HG03066 (cell line): ENCODE results near the gene ARHGAP31.
"Not testable (repeated sequence)": the region's sequence is repeated elsewhere in the genome, so short reads cannot be mapped to it uniquely, and the experiment has no call there.

ENCODE experiments used
- ATAC-seq: cut with Tn5 transposase; IDR thresholded peaks from one replicate; pipeline ENCODE4 v1.9.1; 2021; ENCODE audit warnings: low read depth; ENCODE audit not compliant: unreplicated experiment

The ARHGAP31 gene

DNA sequence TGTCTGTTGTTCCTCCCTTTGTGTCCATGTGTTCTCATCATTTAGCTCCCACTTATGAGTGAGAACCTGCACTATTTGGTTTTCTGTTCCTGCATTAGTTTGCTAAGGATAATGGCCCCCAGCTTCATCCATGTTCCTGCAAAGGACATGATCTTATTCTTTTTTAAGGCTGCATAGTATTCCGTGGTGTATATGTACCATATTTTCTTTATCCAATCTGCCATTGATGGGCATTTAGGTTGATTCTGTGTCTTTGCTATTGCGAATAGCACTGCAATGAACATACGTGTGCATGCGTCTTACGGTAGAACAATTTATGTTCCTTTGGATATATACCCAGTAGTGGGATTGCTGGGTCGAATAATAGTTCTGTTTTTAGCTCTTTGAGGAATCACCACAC is 77.6 kb downstream of the ARHGAP31 start:
- not testable (repeated sequence) for ATAC-seq

DNA sequence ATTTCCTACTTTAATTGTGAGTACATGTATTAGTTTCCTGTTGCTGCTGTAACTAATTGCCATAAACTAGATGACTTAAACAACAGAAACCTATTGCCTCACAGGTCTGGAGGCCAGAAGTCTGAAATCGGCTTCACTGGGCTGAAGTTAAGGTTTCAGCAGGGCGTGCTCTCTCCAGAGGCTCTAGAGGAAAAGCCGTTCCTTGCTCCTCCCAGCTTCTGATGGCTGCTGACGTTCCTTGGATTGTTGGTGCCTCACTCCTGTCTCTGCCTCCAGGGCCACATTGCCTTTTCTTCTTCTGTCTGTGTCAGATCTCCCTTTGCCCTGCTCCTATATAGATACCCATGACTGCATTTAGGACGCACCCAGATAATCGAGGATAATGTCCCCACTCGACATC is 80.9 kb downstream of the ARHGAP31 start:
- ATAC-seq, result no peak

DNA sequence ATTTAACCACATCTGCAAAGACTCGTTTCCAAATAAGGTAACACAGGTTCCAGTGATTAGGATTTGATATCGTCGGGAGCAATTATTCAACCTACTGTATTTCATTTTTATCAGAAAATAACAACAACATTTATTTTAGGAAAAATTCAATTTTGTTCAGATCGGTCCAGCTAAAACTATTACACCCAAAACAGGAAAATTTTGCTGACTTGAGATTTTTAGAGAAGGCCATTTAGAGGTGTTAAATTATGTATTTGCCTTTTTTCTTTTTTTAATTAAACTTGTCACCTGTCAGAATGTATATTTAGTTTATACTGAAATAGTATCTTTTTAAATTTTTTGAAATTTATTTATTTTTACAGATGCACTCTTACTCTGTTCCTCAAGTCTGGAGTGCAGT is 81.3 kb downstream of the ARHGAP31 start:
- ATAC-seq, result no peak

DNA sequence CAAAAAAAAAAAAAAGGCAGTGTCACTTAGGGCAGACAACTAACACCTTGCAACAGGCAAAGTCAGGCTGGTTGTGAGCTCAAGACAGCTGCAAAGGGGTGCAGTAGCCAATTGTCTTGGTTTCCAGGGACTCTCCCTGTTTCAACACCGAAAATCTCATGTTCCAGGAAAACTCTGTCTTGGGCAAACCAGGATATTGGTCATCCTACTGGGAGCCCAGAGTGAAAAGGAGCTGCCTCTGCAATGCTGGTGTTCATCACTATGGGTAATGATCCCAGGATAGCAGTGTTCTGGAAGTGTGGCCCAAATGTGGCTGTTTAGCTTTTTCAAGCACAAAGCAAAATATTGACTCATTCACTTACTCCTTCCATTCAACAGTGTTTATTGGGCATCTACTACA is 82.6 kb downstream of the ARHGAP31 start:
- ATAC-seq, result no peak

DNA sequence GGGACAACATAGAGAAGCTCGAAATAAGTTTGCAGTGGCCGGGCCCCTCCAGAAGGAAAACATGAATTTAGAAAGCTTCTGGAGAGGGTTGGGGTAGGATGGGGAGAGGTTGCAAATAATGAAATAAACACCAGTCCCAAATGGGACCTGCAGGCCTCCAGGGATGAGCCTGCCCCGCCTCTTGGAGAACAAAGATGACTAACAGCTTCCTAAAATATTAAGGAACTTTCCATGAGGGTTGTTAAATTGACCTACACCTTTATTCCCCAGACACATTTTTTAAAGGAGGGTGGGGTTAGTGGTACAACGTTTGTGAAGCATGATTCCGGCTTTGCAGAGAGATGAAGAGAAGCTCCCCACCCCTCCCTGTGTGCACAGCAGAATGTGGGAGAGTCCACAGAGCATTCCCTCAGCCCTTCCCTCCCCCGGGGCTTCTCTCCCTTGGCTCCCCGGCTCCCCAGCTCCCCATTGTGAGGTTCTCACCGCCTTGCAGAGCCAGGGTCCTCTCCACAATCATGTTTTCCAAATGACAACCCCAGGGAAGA is 84.1 kb downstream of the ARHGAP31 start:
- ATAC-seq, result no peak

DNA sequence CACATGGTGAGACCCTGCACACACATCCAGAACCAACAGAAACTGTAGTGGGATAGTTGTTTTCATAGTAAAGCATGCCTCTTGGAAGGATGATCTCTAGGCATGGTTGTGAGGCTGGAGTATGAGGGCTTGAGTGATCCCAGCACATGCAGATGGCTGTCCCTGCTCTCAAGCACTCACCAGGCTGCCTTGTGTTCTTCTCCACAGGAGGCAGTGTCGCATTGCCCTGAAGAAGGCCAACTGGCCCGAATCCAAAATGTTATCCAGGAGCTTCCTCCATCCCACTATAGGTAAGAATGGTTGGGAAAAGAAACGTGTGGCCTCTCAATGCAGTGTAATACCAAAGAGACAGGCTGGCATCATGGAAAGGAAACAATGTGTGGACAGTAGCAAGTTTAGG is 86.5 kb downstream of the ARHGAP31 start:
- ATAC-seq, result no peak

DNA sequence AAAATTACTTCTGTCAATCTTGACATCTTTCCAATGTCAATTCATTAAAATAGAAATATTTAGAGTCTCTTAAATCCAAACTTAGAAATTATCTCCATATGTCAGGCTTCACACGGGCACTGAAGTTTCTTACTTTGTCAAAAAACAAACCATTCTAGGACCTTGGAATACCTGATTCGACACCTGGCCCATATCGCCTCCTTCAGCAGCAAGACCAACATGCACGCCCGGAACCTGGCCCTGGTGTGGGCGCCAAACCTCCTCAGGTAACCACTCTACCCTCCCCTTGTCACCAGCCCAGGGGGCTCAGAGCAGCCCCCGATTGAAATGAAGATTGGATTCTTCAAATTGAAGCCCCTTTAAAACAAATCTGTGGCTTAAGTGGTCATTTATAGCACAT is 88.0 kb downstream of the ARHGAP31 start:
- ATAC-seq, result no peak

DNA sequence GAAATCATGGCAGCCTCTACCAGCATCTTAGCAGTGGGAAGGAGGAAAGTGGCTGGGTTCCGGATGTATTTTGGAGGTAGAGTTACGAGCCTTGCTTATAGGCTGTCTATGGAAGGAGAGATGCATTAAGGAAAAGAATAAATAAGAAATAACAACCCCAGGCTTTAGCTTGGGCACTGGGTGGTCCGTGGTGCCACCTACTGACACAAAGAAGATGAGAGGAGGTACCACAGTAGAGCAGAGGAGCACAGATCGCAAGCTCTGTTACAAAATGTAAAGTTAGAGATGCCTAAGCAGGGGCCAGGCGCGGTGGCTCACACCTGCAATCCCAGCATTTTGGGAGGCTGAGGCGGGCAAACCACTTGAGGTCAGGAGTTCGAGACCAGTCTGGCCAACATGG is 94.4 kb downstream of the ARHGAP31 start:
- ATAC-seq, result no peak

DNA sequence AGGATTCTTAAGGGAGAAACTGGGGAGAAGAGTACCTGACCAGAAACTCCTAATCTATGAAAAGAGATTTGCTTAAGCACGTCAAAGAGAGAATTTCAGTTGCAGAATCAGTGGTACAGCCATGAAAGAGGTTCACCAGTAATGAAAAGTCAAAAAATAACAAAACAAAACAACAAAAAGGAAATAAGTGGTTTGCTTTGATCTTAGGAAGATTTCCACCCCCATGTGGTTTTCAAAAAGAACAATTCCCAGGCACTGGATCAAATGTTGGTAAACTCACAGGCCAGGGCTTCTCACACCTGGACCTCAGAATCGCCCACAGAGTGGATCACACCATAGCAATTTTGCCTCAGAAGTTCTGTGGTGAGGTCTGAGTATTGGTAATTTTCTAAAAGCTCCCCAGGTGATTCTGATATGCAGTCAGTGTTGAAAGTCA is 101.8 kb downstream of the ARHGAP31 start:
- ATAC-seq, result peak; percentile 72

DNA sequence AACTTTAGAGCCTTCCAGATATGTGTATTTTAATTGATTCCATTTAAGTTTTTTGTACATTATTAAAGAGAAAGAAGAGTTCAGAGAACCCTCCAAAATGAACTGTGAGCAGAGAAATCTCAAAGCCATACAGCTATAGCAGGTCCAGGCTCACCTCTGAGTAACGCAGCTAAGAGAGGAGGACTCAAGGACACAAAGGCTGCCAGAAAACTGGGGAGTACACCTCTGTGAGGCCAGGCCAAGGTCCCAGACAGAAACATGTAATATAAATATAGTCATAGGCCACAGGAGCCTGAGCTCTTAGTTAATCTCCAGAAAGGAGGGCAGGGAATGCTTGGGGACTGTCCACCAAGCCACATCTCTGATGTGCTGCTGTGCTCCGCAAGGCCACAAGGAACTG is 102.7 kb downstream of the ARHGAP31 start:
- no peak for ATAC-seq

DNA sequence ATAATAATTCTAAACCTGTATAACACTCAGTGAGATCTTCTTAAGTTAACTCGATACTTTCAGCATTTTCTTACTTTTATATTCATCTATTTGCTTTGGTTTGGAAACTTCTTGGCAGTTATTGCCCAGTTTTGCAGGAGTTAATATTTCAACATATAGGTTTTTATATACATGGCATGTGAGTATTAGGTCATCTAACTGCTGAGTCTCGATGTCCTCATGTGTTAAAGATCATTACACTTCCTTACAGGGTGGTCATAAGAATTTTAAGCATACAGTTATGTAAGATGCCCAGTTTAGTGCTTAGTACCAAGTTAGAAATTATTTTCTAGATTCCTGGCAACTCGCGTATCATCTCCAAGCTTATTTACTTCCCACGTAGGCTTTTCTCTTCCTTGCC is 106.3 kb downstream of the ARHGAP31 start:
- no peak for ATAC-seq

DNA sequence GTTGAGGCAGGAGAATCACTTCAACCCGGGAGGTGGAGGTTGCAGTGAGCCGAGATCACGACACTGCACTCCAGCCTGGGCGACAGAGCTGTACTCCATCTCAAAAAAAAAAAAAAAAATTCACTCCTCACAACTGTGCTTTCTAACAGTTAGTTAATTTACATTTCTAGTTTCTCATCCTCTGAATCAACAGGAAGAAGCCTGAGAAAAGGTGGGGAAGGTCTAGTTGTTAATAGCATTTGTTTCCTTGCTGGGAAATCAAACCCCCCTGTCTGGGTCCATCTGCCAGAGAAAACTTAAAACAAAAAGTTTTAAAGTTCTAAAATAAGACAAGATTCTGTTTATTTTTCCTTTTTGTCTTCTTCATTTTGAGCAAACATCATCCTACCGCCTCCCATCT is 106.9 kb downstream of the ARHGAP31 start:
- peak; percentile 57 for ATAC-seq

DNA sequence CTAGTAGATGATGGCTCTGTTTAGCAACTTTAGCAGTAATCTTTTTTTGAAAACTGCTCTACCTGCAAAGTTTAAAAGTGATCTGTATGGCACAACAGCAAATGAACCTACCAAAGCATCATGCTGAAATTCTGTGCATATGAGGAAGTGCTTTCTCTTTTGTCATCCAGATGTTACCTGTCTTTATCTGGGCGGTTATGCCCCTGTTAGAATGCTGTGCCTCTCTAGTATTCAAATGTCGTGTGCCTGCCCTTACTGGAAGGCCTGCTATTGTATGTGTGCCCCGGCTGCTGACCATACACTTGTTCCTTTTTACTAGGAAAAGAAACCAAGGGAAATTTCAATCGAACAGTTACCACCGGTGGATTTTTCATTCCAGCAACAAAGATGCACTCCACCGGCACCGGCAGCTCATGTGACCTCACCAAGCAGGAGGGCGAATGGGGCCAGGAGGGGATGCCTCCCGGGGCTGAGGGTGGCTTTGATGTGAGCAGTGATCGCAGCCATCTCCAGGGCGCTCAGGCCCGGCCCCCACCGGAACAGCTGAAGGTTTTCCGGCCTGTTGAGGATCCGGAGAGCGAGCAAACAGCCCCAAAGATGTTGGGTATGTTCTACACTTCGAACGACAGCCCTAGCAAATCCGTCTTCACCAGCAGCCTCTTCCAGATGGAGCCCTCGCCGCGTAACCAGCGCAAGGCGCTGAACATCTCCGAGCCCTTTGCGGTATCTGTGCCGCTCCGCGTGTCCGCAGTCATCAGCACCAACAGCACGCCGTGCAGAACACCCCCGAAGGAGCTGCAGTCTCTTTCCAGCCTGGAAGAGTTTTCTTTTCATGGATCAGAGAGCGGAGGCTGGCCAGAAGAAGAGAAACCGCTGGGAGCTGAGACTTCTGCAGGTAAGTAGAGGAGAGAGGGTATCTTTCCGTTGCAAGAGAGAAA is 107.6 kb downstream of the ARHGAP31 start:
- ATAC-seq, result peak; percentile 47

DNA sequence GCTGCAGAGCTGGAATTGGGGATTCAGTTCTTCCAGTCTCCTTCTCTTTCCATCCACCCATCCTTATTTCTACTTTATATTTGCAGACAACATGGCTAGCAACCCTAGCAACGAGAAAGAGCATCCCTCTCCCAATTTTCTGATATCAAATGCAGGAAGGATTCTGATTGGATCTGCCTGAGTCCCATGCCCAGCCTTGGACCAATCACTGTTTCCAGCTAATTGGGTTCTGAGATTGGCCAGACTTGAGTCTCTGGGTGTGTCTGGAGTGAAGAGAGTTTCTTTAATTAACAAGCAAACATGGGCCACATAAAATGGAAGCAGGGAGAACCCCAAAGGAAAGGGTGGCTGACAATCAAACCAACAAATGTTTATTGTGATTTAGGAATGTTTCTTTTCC is 108.6 kb downstream of the ARHGAP31 start:
- no peak for ATAC-seq

DNA sequence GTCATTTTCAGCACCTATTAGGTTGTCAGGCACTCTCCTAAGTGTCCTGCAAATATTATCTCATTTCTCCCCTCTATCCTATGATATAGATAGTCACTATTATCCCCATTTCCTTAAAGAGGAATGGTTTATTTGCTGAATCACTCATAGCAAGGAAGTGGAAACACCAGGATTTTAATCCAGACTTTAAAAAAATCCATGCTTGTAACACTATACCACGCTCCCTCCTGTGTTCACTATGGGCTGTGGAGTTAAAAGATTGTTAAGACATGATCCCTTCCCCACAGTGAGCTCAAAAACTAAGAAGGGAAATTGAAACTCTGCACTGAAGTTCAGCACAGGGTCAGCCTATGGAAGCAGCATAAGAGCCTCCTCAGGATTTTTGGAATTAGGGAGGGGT is 109.0 kb downstream of the ARHGAP31 start:
- ATAC-seq, result no peak

DNA sequence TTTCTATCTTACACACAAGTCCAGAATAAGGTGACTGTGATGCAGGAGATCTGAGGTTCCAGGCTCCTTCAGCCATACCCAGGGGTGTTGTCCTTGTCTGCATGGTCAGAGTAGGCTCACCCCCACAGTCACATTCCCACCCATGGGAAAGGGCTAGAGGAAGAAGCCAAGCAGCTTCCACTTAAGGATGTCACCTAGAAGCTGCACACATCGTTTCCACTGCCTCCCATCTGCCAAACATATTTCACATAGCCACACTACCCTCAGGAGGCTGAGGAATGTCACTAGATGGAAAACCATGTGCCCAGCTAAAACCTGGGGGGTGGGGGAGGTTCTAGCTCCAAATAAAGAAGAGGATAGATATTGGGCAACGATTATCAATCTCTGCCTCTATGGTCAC is 111.1 kb downstream of the ARHGAP31 start:
- no peak for ATAC-seq

DNA sequence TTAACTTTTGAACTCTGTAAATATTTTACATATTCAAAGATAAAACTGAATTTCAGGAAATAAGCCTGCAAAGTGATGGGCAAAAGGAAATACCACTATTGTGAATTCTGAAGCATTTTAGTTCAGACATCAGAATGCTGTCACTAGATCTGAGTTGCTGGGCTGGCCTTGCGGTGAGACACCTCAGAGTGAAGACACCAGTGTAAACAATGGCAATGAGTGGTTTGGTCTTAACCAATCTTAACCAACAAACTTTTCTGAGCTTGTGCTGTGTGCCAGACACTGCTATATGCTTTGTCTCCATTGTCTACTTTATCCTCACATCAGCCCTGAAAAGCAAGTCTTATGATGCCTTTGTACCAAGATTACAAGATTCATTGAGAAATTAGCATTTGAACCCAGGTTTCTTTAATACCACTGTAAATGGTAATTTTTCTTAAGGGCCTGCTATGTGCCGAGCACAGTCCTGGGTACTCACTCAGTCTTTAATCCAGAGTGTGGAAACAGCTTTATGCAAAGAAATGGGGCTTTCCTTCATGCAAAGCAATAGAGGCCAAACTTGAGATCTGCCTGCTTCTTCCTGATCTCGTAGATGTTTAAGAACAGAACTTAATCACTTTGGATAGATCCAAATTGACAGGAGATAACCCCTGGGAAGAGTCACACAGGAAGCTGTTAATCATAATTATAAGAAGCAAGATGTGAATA is 114.2 kb downstream of the ARHGAP31 start:
- ATAC-seq, result no peak

DNA sequence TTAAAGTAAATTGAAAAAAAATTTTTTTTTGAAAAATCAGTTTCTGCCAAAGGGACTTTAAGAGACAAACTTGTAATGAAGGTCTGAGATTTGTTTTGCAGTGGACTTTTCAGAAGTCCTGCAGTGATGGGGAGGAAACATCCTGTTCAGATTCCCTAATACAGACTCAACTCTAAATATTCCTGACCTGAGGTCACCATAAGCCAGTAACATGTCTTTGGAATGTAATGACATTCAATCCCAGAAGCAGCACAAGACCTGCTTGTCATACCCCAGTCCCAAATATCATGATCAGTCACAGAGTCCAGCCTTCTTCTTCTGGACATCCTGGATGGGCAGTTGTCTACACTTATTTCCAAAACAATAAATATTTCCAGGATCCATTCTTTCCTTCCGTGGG is 115.7 kb downstream of the ARHGAP31 start:
- ATAC-seq, result no peak

DNA sequence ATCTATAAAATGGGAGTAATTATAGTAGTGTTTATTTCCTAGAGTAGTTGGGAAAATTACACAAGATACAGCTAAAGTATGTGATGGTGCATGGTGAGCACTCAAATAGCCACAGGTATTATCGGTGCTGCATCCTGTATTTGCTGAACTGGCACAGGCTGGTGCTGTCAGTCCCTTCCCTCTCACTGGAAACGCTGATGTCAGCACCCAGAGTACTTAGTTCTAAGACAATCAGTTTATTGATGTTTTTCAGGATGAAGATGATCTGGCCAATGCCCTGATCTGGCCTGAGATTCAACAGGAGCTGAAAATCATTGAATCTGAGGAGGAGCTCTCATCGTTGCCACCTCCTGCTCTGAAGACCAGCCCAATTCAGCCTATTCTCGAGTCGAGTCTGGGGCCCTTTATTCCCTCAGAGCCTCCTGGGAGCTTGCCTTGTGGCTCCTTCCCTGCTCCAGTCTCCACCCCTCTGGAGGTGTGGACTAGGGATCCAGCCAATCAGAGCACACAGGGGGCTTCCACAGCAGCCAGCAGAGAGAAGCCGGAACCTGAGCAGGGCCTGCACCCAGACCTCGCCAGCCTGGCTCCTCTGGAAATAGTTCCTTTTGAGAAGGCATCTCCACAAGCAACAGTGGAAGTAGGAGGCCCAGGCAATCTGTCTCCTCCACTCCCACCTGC is 119.6 kb downstream of the ARHGAP31 start:
- no peak for ATAC-seq

DNA sequence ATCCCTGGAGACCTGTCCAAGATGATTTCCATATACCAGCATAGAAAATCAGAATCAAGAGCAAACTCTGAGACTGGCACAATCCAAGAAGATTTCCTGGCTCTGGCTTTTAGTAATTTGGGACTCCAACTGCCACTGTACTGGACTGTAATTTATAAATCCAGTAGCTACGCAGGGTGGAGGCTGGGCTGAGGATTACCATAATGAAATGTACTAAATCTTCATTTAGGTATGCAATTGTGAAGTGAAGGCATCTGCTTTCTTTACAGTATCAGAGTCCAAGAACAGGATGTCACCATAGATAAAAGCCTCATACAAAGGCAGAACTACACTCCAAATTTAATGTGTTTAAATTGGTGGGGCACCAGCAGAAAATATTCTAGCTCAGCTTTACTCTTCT is 122.7 kb downstream of the ARHGAP31 start:
- ATAC-seq, result no peak
